GM23338 (cell line): ENCODE measurements around the gene AP1S1.

Experiments used
- CREB1 ChIP-seq: fragments of 250-450 bp; sonication (Bioruptor Pico); IDR thresholded peaks from 2 replicates; pipeline ENCODE4 v1.5.0; 2020; ENCODE audit warnings: low read depth, mild to moderate bottlenecking, moderate library complexity
- EZH2 ChIP-seq: fragments of 200-600 bp; sonication (generic); IDR thresholded peaks from one replicate; pipeline ENCODE4 v1.8.0; 2017; ENCODE audit warnings: antibody characterized with exemption, mild to moderate bottlenecking, low read depth; ENCODE audit not compliant: unreplicated experiment
- EZH2phosphoT487 ChIP-seq: fragments of 200-600 bp; sonication (generic); IDR thresholded peaks from one replicate; pipeline ENCODE4 v1.8.1; 2018; ENCODE audit warnings: antibody characterized with exemption; ENCODE audit not compliant: unreplicated experiment
- JUNB ChIP-seq: IDR thresholded peaks from one replicate; pipeline ENCODE4 v1.6.1; 2016; ENCODE audit warnings: antibody characterized with exemption; ENCODE audit not compliant: unreplicated experiment
- NANOG ChIP-seq: IDR thresholded peaks from 2 replicates; pipeline ENCODE4 v1.6.1; 2016; ENCODE audit warnings: antibody characterized with exemption, borderline replicate concordance
- POLR2AphosphoS5 ChIP-seq: IDR thresholded peaks from 2 replicates; pipeline ENCODE4 v1.6.1; 2016; ENCODE audit warnings: antibody characterized with exemption, low read depth
- STAT1 ChIP-seq: IDR thresholded peaks from one replicate; pipeline ENCODE4 v1.6.1; 2016; ENCODE audit warnings: antibody characterized with exemption; ENCODE audit not compliant: unreplicated experiment
- ZNF114 ChIP-seq: fragments of 250-450 bp; sonication (Bioruptor Pico); IDR thresholded peaks from 2 replicates; pipeline ENCODE4 v1.5.0; 2020; ENCODE audit warnings: mild to moderate bottlenecking, moderate library complexity
- ZNF331 ChIP-seq: fragments of 250-450 bp; sonication (Bioruptor Pico); IDR thresholded peaks from 2 replicates; pipeline ENCODE4 v1.5.0; 2020; ENCODE audit warnings: low read depth, mild to moderate bottlenecking, moderate library complexity
- TF ChIP-seq, protein P1 (sequence below): IDR thresholded peaks from one replicate; pipeline ENCODE4 v1.6.1; 2018; ENCODE audit warnings: antibody characterized with exemption; ENCODE audit not compliant: unreplicated experiment
- TF ChIP-seq, protein P2 (sequence below), 2 experiments: fragments of 200-600 bp in 1 of 2; sonication (generic) in 1 of 2; conservative IDR thresholded peaks; 2 replicates each; pipeline versions ENCODE4 v1.5.1 to v1.6.1; 2016 to 2017; ENCODE audit warnings: antibody characterized with exemption in 2 of 2, low read depth in 2 of 2, mild to moderate bottlenecking in 2 of 2, moderate library complexity in 1 of 2
- TF ChIP-seq, protein P3 (sequence below): IDR thresholded peaks from 2 replicates; pipeline ENCODE4 v1.6.1; 2016; ENCODE audit warnings: antibody characterized with exemption
- TF ChIP-seq, protein P4 (sequence below): fragments of 250-450 bp; sonication (Bioruptor Pico); IDR thresholded peaks from 2 replicates; pipeline ENCODE4 v1.5.0; 2020; ENCODE audit warnings: mild to moderate bottlenecking, moderate library complexity

DNA sequence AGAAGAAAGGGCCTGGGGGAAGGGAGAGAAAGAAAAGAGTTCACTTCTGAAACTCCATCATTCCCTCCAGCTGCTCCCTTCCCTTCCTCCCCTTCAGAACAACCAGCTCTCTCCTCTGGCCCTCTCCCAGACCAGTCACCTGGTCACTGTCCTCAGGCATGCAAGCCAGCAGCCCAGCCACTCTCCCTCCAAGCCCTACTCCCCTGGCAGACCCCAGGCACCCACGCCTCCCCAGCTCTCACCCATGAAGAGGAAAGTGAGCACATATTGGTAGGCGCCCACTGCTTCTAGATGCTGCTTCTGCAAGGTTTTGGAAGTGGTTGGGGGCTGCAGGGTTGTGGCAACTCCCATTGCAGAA lies 46.2 kb downstream of the AP1S1 start:
- TF ChIP-seq, protein P1, sequence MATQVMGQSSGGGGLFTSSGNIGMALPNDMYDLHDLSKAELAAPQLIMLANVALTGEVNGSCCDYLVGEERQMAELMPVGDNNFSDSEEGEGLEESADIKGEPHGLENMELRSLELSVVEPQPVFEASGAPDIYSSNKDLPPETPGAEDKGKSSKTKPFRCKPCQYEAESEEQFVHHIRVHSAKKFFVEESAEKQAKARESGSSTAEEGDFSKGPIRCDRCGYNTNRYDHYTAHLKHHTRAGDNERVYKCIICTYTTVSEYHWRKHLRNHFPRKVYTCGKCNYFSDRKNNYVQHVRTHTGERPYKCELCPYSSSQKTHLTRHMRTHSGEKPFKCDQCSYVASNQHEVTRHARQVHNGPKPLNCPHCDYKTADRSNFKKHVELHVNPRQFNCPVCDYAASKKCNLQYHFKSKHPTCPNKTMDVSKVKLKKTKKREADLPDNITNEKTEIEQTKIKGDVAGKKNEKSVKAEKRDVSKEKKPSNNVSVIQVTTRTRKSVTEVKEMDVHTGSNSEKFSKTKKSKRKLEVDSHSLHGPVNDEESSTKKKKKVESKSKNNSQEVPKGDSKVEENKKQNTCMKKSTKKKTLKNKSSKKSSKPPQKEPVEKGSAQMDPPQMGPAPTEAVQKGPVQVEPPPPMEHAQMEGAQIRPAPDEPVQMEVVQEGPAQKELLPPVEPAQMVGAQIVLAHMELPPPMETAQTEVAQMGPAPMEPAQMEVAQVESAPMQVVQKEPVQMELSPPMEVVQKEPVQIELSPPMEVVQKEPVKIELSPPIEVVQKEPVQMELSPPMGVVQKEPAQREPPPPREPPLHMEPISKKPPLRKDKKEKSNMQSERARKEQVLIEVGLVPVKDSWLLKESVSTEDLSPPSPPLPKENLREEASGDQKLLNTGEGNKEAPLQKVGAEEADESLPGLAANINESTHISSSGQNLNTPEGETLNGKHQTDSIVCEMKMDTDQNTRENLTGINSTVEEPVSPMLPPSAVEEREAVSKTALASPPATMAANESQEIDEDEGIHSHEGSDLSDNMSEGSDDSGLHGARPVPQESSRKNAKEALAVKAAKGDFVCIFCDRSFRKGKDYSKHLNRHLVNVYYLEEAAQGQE = no peak
- TF ChIP-seq, protein P2, sequence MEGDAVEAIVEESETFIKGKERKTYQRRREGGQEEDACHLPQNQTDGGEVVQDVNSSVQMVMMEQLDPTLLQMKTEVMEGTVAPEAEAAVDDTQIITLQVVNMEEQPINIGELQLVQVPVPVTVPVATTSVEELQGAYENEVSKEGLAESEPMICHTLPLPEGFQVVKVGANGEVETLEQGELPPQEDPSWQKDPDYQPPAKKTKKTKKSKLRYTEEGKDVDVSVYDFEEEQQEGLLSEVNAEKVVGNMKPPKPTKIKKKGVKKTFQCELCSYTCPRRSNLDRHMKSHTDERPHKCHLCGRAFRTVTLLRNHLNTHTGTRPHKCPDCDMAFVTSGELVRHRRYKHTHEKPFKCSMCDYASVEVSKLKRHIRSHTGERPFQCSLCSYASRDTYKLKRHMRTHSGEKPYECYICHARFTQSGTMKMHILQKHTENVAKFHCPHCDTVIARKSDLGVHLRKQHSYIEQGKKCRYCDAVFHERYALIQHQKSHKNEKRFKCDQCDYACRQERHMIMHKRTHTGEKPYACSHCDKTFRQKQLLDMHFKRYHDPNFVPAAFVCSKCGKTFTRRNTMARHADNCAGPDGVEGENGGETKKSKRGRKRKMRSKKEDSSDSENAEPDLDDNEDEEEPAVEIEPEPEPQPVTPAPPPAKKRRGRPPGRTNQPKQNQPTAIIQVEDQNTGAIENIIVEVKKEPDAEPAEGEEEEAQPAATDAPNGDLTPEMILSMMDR (conservative IDR thresholded peaks at IDR 0.05; ENCODE audit: low read depth in 2 of 2) = no peak
- TF ChIP-seq EZH2 = no peak
- no peak for TF ChIP-seq STAT1
- TF ChIP-seq NANOG = no peak
- TF ChIP-seq EZH2phosphoT487 = no peak
- no peak for TF ChIP-seq CREB1
- no peak for TF ChIP-seq POLR2AphosphoS5
- TF ChIP-seq ZNF114 (CRISPR knock-in tag) = no peak
- TF ChIP-seq JUNB = no peak
- TF ChIP-seq, protein P3, sequence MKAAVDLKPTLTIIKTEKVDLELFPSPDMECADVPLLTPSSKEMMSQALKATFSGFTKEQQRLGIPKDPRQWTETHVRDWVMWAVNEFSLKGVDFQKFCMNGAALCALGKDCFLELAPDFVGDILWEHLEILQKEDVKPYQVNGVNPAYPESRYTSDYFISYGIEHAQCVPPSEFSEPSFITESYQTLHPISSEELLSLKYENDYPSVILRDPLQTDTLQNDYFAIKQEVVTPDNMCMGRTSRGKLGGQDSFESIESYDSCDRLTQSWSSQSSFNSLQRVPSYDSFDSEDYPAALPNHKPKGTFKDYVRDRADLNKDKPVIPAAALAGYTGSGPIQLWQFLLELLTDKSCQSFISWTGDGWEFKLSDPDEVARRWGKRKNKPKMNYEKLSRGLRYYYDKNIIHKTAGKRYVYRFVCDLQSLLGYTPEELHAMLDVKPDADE = no peak
- TF ChIP-seq, protein P4, sequence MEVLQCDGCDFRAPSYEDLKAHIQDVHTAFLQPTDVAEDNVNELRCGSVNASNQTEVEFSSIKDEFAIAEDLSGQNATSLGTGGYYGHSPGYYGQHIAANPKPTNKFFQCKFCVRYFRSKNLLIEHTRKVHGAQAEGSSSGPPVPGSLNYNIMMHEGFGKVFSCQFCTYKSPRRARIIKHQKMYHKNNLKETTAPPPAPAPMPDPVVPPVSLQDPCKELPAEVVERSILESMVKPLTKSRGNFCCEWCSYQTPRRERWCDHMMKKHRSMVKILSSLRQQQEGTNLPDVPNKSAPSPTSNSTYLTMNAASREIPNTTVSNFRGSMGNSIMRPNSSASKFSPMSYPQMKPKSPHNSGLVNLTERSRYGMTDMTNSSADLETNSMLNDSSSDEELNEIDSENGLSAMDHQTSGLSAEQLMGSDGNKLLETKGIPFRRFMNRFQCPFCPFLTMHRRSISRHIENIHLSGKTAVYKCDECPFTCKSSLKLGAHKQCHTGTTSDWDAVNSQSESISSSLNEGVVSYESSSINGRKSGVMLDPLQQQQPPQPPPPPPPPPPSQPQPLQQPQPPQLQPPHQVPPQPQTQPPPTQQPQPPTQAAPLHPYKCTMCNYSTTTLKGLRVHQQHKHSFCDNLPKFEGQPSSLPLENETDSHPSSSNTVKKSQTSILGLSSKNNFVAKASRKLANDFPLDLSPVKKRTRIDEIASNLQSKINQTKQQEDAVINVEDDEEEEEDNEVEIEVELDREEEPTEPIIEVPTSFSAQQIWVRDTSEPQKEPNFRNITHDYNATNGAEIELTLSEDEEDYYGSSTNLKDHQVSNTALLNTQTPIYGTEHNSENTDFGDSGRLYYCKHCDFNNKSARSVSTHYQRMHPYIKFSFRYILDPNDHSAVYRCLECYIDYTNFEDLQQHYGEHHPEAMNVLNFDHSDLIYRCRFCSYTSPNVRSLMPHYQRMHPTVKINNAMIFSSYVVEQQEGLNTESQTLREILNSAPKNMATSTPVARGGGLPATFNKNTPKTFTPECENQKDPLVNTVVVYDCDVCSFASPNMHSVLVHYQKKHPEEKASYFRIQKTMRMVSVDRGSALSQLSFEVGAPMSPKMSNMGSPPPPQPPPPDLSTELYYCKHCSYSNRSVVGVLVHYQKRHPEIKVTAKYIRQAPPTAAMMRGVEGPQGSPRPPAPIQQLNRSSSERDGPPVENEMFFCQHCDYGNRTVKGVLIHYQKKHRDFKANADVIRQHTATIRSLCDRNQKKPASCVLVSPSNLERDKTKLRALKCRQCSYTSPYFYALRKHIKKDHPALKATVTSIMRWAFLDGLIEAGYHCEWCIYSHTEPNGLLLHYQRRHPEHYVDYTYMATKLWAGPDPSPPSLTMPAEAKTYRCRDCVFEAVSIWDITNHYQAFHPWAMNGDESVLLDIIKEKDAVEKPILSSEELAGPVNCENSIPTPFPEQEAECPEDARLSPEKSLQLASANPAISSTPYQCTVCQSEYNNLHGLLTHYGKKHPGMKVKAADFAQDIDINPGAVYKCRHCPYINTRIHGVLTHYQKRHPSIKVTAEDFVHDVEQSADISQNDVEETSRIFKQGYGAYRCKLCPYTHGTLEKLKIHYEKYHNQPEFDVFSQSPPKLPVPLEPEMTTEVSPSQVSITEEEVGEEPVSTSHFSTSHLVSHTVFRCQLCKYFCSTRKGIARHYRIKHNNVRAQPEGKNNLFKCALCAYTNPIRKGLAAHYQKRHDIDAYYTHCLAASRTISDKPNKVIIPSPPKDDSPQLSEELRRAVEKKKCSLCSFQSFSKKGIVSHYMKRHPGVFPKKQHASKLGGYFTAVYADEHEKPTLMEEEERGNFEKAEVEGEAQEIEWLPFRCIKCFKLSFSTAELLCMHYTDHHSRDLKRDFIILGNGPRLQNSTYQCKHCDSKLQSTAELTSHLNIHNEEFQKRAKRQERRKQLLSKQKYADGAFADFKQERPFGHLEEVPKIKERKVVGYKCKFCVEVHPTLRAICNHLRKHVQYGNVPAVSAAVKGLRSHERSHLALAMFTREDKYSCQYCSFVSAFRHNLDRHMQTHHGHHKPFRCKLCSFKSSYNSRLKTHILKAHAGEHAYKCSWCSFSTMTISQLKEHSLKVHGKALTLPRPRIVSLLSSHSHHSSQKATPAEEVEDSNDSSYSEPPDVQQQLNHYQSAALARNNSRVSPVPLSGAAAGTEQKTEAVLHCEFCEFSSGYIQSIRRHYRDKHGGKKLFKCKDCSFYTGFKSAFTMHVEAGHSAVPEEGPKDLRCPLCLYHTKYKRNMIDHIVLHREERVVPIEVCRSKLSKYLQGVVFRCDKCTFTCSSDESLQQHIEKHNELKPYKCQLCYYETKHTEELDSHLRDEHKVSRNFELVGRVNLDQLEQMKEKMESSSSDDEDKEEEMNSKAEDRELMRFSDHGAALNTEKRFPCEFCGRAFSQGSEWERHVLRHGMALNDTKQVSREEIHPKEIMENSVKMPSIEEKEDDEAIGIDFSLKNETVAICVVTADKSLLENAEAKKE = no peak
- no peak for TF ChIP-seq ZNF331 (CRISPR knock-in tag)
